Testis (tissue), 3 donors: ENCODE data around the gene NPVF. TPM values are rescaled to one million over a fixed set of nuclear protein-coding genes. Genes with fewer than 3 reads are reported as not detected.

Experiments used
- DNase-seq: peaks from one replicate; pipeline ENCODE4 v3.0.0-alpha.2; 2019
- H3K27ac ChIP-seq, 2 donors: fragments of 200-600 bp; sonication (generic); one replicate each; pipeline ENCODE4 v1.5.1; 2019
- H3K27me3 ChIP-seq: fragments of 200-600 bp; sonication (generic); one replicate; pipeline ENCODE4 v1.5.1; 2019
- H3K36me3 ChIP-seq: fragments of 200-600 bp; sonication (generic); one replicate; pipeline ENCODE4 v1.5.1; 2017; ENCODE audit warnings: low read depth; ENCODE audit errors: missing control alignments
- H3K4me1 ChIP-seq: fragments of 200-600 bp; sonication (generic); one replicate; pipeline ENCODE4 v1.5.1; 2019
- H3K4me3 ChIP-seq, 2 donors: fragments of 200-600 bp; sonication (generic); one replicate each; pipeline ENCODE4 v1.5.1; 2017 to 2019
- H3K9me3 ChIP-seq: fragments of 200-600 bp; sonication (generic); one replicate; pipeline ENCODE4 v1.5.1; 2017
- POLR2A ChIP-seq: fragments of 450-650 bp; IDR thresholded peaks from one replicate; pipeline ENCODE4 v1.6.1; 2017; ENCODE audit warnings: antibody characterized with exemption, mild to moderate bottlenecking, moderate library complexity
- WGBS, 2 donors: methylation state at CpG; one replicate each; pipeline ENCODE4 v1.1.5; 2018; 5-methylcytosine and 5-hydroxymethylcytosine counted together
- intact Hi-C: fragments of 100-400 bp; cut with DNase I; formaldehyde crosslinking; loops from one replicate; pipeline ENCODE4 v1.15.1; 2023; ENCODE audit warnings: low total_unique reads
- polyA plus RNA-seq: library from polyadenylated mRNA; stranded (reverse); fragments of 350-450 nt; fragmentation: Illumina TruSeq; extraction: RNeasy Lipid Tissue Mini Kit (QIAGEN cat#74804); gene quantifications from one replicate; pipeline ENCODE4 v1.2.3, GENCODE V29; 2014; ENCODE audit warnings: low read depth, low replicate concordance; ENCODE audit not compliant: insufficient read depth
- total RNA-seq, 2 donors: library from RNA; depleted of rRNA; stranded (reverse); fragments of >200 nt; gene quantifications; one replicate each; pipeline ENCODE4 v1.2.3, GENCODE V29; 2016
- TF ChIP-seq, protein P1 (sequence below), 3 experiments: fragments of 450-650 bp in 2 of 3; fragments of 200-600 bp in 1 of 3; sonication (generic) in 1 of 3; IDR thresholded peaks; one replicate each; pipeline ENCODE4 v1.5.1; 2016 to 2019; ENCODE audit warnings: antibody characterized with exemption in 3 of 3, mild to moderate bottlenecking in 2 of 3, moderate library complexity in 1 of 3

NPVF gene
- total and polyA plus RNA-seq, 3 donors from 2014 or later, result not detected

DNA sequence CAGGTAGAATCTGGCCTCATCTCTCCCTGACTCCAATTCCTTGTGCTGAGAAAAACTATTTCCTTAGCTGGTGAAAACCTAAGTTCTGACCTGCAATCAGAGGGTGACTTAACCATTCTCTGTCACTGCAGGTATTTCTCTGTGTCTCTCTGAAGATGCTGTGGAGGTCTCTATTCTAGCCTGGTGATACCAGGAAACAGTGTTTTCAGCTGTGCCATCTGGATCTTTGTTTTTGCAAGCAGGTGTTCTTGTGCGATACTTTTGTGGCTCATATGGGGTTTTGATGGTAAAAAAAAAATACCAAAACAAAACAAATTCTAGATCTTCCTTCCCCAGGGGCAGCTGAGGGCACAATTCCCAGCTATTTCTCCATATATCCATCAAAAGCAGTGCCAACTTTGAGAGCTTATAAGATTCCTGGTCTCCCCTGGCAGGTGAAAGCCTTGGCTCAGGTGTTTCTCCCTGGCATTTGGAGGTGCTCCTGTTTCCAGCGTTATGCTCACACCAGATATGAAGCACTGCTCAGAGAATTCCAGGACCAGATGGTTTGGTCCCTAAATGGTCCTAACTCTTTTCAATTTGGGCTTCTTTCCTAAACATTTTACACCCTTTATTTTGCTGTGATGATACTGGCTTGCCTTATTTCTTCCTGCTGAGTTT is 9.9 kb upstream of the NPVF start:
- H3K4me3 ChIP-seq, result no peak overlapping the region
- WGBS, 2 donors, result 89 to 94% methylated on average over 2 of the region's 2 CpGs
- no peaks in the 10 kb centered on the region for H3K27me3 ChIP-seq
- intact Hi-C loops, result no loop called here
- no peak for DNase-seq
- no peak overlapping the region for H3K27ac ChIP-seq
- H3K36me3 ChIP-seq, result no peaks in the 10 kb centered on the region
- H3K4me1 ChIP-seq, result no peaks in the 10 kb centered on the region
- no peaks in the 10 kb centered on the region for H3K9me3 ChIP-seq
- TF ChIP-seq, protein P1, sequence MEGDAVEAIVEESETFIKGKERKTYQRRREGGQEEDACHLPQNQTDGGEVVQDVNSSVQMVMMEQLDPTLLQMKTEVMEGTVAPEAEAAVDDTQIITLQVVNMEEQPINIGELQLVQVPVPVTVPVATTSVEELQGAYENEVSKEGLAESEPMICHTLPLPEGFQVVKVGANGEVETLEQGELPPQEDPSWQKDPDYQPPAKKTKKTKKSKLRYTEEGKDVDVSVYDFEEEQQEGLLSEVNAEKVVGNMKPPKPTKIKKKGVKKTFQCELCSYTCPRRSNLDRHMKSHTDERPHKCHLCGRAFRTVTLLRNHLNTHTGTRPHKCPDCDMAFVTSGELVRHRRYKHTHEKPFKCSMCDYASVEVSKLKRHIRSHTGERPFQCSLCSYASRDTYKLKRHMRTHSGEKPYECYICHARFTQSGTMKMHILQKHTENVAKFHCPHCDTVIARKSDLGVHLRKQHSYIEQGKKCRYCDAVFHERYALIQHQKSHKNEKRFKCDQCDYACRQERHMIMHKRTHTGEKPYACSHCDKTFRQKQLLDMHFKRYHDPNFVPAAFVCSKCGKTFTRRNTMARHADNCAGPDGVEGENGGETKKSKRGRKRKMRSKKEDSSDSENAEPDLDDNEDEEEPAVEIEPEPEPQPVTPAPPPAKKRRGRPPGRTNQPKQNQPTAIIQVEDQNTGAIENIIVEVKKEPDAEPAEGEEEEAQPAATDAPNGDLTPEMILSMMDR (IDR thresholded peaks at IDR 0.05), result no peak
- TF ChIP-seq POLR2A, result no peak

- H3K27ac ChIP-seq, result no peak overlapping the region
- TF ChIP-seq POLR2A, result no peak
- TF ChIP-seq, protein P1 (IDR thresholded peaks at IDR 0.05), result no peak
- no peaks in the 10 kb centered on the region for H3K36me3 ChIP-seq
- no peaks in the 10 kb centered on the region for H3K27me3 ChIP-seq
- no peaks in the 10 kb centered on the region for H3K4me1 ChIP-seq
- no peaks in the 10 kb centered on the region for H3K9me3 ChIP-seq
- H3K4me3 ChIP-seq, result no peak overlapping the region
- intact Hi-C loops, result no loop called here
- WGBS, 2 donors, result 87 to 88% methylated on average over 3 of the region's 3 CpGs
- no peak for DNase-seq
These were observed 7.2 kb upstream of the NPVF start for GRCh38 chr7:25235471-25235870.

DNA sequence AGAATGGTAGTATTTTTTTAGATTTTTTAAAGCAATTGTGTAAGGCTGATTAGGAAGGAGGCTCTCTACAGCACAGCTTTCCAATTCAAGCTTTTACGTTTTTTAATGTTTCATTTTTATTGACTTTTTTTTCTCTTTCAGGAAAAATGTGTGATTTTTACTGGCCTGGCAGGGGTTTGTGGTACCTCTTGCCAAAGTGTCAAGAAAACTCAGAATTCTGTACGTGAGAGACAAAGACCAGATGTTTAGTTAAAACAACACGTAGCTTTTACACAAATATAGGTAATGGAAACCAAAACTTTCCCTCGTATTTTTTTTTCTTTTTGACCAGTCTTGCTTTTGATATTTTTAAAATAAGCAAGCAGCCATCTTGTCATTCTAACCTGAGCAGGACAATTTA is 6.0 kb upstream of the NPVF start:
- Histone ChIP-seq H3K36me3 (no peaks in the 10 kb centered on the region), H3K4me3 (no peak overlapping the region), H3K27ac (no peak overlapping the region), H3K4me1 (no peaks in the 10 kb centered on the region), H3K9me3 (no peaks in the 10 kb centered on the region), H3K27me3 (no peaks in the 10 kb centered on the region)
- intact Hi-C loops, result no loop called here
- no peak for TF ChIP-seq POLR2A
- TF ChIP-seq, protein P1 (IDR thresholded peaks at IDR 0.05), result no peak
- no peak for DNase-seq
- WGBS, 2 donors, result 52 to 69% methylated on average over 4 of the region's 4 CpGs

DNA sequence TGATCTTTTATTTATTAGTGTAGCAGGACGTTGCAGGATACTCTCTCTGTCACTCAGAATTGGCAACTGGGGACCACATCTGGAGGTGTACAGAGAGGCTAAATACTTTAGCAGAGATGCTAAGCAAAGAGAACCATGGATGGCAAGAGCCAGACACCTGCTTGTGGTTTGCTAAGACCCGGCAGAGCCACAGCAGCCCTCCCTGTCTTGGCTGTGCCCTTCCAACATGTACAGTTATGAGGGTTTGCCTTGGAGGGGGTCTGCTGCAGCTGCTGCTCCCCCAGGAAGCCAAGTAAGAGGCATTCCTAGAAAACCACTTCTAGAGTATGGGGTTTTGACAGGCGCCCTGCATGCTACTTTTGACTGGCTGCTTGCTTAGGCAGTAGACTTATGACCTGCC is 5.1 kb downstream of the NPVF start:
- intact Hi-C loops, result no loop called here
- H3K27me3 ChIP-seq, result no peaks in the 10 kb centered on the region
- DNase-seq, result no peak
- no peak overlapping the region for H3K4me3 ChIP-seq
- TF ChIP-seq, protein P1 (IDR thresholded peaks at IDR 0.05), result no peak
- TF ChIP-seq POLR2A, result no peak
- H3K9me3 ChIP-seq, result no peaks in the 10 kb centered on the region
- no peaks in the 10 kb centered on the region for H3K36me3 ChIP-seq
- H3K4me1 ChIP-seq, result no peaks in the 10 kb centered on the region
- H3K27ac ChIP-seq, result no peak overlapping the region
- WGBS, 2 donors, result 60 to 81% methylated on average over 3 of the region's 3 CpGs

DNA sequence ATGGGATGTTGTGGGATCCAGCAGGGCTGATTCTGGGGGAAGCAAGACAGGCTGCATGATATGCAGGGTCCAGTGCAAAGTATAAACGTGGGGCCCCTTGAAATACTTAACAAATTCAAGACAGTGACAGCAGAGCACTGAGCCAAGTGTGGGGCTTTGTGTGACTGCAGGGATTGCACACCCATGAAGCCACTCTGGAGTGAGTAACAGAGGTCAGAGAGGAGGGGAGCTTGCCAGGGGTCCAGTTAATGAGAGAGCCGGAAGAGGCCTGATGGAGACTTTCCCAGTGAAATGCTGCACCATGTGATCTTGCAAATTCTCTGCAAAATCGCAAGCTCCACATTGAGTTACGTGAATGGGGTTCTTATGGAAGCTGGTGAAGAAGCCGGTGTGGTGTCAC is 5.6 kb downstream of the NPVF start:
- Histone ChIP-seq H3K9me3 (no peaks in the 10 kb centered on the region), H3K27me3 (no peaks in the 10 kb centered on the region), H3K36me3 (no peaks in the 10 kb centered on the region), H3K4me3 (no peak overlapping the region), H3K27ac (no peak overlapping the region), H3K4me1 (no peaks in the 10 kb centered on the region)
- intact Hi-C loops, result no loop called here
- 81 to 84% methylated on average over 5 of the region's 5 CpGs for WGBS, 2 donors
- DNase-seq, result no peak
- no peak for TF ChIP-seq POLR2A
- TF ChIP-seq, protein P1 (IDR thresholded peaks at IDR 0.05), result no peak
